ENCODE measurements around the gene POU2F3.

DNA sequence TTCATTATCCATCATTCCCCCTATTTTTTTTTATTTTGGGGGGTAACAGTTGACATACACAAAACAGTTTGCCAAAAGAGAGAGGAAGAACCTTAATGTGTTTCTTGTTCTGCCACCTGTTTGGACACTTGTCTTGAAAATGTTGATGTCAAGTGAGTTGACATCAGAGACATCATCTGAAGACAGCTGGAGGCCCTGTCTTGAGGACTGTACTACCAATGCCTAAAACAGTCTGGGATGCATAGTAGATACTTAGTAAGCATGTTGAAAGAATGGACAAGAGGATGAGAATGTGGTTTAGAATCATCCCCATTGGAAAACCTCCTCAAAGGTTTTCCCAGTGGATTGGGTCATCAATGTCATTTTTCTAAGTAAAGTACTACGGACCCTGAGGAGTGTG, 93.9 kb downstream of the POU2F3 start:
- TF ChIP-seq, protein P1, sequence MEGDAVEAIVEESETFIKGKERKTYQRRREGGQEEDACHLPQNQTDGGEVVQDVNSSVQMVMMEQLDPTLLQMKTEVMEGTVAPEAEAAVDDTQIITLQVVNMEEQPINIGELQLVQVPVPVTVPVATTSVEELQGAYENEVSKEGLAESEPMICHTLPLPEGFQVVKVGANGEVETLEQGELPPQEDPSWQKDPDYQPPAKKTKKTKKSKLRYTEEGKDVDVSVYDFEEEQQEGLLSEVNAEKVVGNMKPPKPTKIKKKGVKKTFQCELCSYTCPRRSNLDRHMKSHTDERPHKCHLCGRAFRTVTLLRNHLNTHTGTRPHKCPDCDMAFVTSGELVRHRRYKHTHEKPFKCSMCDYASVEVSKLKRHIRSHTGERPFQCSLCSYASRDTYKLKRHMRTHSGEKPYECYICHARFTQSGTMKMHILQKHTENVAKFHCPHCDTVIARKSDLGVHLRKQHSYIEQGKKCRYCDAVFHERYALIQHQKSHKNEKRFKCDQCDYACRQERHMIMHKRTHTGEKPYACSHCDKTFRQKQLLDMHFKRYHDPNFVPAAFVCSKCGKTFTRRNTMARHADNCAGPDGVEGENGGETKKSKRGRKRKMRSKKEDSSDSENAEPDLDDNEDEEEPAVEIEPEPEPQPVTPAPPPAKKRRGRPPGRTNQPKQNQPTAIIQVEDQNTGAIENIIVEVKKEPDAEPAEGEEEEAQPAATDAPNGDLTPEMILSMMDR (IDR thresholded peaks at IDR 0.05; ENCODE audit: low read depth, low read length), result no peak
- no peak for TF ChIP-seq EZH2phosphoT487 (IDR thresholded peaks at IDR 0.05; ENCODE audit: low read depth)
